ENCODE data around the gene ROBO1. TPM values are rescaled to one million over a fixed set of nuclear protein-coding genes. Genes with fewer than 3 reads are reported as not detected.

Gene ROBO1
- polyA plus RNA-seq, 1 donor (not counting 4 experiments of a cell fraction or from before 2014, with no cell fraction given): 27.1 TPM

DNA sequence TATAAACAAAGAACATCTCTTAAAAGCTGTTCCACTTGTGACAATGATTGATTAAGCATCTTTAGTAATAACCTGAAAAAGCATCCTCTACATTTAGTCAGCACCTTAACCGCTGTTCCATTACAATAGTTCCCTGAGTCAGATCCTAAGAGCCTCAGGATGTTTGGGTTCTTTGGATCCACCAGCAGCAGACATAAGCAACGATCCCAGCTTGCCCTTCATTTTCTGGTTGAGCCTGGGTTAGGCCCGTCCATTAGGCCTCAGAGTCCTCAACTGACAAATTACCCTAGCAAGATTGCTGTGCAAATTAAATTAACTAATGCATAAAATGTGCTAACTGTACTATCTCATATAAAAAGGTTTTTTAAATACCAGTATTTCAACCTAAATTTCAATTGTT, 42.3 kb upstream of the ROBO1 start:
- dilution Hi-C loops (cut with MboI; ENCODE audit: extremely low pct_ligation_motif_present, low sequenced_read_pairs): no loop called here
- DNase-seq (ENCODE audit: low read depth, low spot score) (no peak), FAIRE-seq (no peak)
- Histone ChIP-seq H3K4me2 (ENCODE audit: control insufficient read depth, extremely low read depth, insufficient read depth, low read depth, low read length) (no peak overlapping the region), H3K4me3 (ENCODE audit: control insufficient read depth in 2 of 3, extremely low read depth in 1 of 3, insufficient read depth in 2 of 3, low read depth in 1 of 3, low read length in 3 of 3) (no peak overlapping the region), H3K79me2 (ENCODE audit: control insufficient read depth, insufficient read depth, low read length) (no peaks in the 10 kb centered on the region), H3K27ac (ENCODE audit: control insufficient read depth, insufficient read depth, low read length) (no peak overlapping the region), H3K9me1 (ENCODE audit: control insufficient read depth, extremely low read depth, insufficient read depth, low read length) (no peaks in the 10 kb centered on the region), H4K20me1 (ENCODE audit: control insufficient read depth, extremely low read depth, insufficient read depth, low read length) (no peaks in the 10 kb centered on the region), H2AFZ (ENCODE audit: control insufficient read depth, low read length) (no peak overlapping the region), H3K36me3 (ENCODE audit: control insufficient read depth in 2 of 2, extremely low read depth in 1 of 2, insufficient read depth in 2 of 2, low read length in 2 of 2) (no peaks in the 10 kb centered on the region), H3K4me1 (ENCODE audit: control insufficient read depth, extremely low read depth, insufficient read depth, low read length) (no peaks in the 10 kb centered on the region), H3K9me3 (ENCODE audit: control insufficient read depth, low read depth, low read length) (no peaks in the 10 kb centered on the region), H3K9ac (ENCODE audit: control insufficient read depth, extremely low read depth, insufficient read depth, low read length) (no peak overlapping the region), H3K27me3 (ENCODE audit: control insufficient read depth, extremely low read depth, insufficient read depth, low read length) (no peaks in the 10 kb centered on the region)
- TF ChIP-seq EZH2 (IDR thresholded peaks at IDR 0.05; ENCODE audit: low read length): no peak
- TF ChIP-seq, protein P1, sequence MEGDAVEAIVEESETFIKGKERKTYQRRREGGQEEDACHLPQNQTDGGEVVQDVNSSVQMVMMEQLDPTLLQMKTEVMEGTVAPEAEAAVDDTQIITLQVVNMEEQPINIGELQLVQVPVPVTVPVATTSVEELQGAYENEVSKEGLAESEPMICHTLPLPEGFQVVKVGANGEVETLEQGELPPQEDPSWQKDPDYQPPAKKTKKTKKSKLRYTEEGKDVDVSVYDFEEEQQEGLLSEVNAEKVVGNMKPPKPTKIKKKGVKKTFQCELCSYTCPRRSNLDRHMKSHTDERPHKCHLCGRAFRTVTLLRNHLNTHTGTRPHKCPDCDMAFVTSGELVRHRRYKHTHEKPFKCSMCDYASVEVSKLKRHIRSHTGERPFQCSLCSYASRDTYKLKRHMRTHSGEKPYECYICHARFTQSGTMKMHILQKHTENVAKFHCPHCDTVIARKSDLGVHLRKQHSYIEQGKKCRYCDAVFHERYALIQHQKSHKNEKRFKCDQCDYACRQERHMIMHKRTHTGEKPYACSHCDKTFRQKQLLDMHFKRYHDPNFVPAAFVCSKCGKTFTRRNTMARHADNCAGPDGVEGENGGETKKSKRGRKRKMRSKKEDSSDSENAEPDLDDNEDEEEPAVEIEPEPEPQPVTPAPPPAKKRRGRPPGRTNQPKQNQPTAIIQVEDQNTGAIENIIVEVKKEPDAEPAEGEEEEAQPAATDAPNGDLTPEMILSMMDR (optimal IDR thresholded peaks at IDR 0.05 in 1 of 3, IDR thresholded peaks at IDR 0.05 in 1 of 3, conservative IDR thresholded peaks at IDR 0.05 in 1 of 3; ENCODE audit: extremely low read depth in 1 of 3, insufficient read depth in 2 of 3, low read length in 3 of 3): no peak

DNA sequence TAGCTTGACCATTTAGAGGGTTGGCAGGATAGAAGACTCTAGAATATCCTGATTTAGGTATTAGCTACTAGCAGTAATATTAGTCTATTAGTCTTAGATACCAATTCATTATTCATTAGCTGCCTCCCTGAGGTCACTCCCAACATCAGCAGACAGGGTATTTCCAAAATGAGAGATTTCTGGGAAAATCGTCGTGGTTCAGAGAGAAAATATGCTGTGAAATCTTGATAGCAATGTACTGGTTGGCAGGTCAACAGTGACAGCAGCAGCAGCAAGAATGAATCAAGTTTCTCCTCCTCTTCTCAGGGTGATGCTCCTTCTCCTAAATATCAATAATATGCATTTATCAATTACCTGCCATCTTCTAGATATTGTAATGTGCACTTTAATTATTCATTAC, 41.3 kb upstream of the ROBO1 start:
- Histone ChIP-seq H3K4me3 (ENCODE audit: control insufficient read depth in 2 of 3, extremely low read depth in 1 of 3, insufficient read depth in 2 of 3, low read depth in 1 of 3, low read length in 3 of 3) (no peak overlapping the region), H3K27me3 (ENCODE audit: control insufficient read depth, extremely low read depth, insufficient read depth, low read length) (no peaks in the 10 kb centered on the region), H3K79me2 (ENCODE audit: control insufficient read depth, insufficient read depth, low read length) (no peaks in the 10 kb centered on the region), H3K4me2 (ENCODE audit: control insufficient read depth, extremely low read depth, insufficient read depth, low read depth, low read length) (no peak overlapping the region), H3K4me1 (ENCODE audit: control insufficient read depth, extremely low read depth, insufficient read depth, low read length) (no peaks in the 10 kb centered on the region), H3K9me3 (ENCODE audit: control insufficient read depth, low read depth, low read length) (no peaks in the 10 kb centered on the region), H3K9me1 (ENCODE audit: control insufficient read depth, extremely low read depth, insufficient read depth, low read length) (no peaks in the 10 kb centered on the region), H2AFZ (ENCODE audit: control insufficient read depth, low read length) (no peak overlapping the region), H3K36me3 (ENCODE audit: control insufficient read depth in 2 of 2, extremely low read depth in 1 of 2, insufficient read depth in 2 of 2, low read length in 2 of 2) (no peaks in the 10 kb centered on the region), H3K9ac (ENCODE audit: control insufficient read depth, extremely low read depth, insufficient read depth, low read length) (no peak overlapping the region), H4K20me1 (ENCODE audit: control insufficient read depth, extremely low read depth, insufficient read depth, low read length) (no peaks in the 10 kb centered on the region), H3K27ac (ENCODE audit: control insufficient read depth, insufficient read depth, low read length) (no peak overlapping the region)
- DNase-seq (ENCODE audit: low read depth, low spot score) (no peak), FAIRE-seq (no peak)
- TF ChIP-seq, protein P1 (optimal IDR thresholded peaks at IDR 0.05 in 1 of 3, IDR thresholded peaks at IDR 0.05 in 1 of 3, conservative IDR thresholded peaks at IDR 0.05 in 1 of 3; ENCODE audit: extremely low read depth in 1 of 3, insufficient read depth in 2 of 3, low read length in 3 of 3): no peak
- TF ChIP-seq EZH2 (IDR thresholded peaks at IDR 0.05; ENCODE audit: low read length): no peak
- dilution Hi-C loops (cut with MboI; ENCODE audit: extremely low pct_ligation_motif_present, low sequenced_read_pairs): no loop called here
